ENCODE measurements around the gene CD83.

Gene CD83

DNA sequence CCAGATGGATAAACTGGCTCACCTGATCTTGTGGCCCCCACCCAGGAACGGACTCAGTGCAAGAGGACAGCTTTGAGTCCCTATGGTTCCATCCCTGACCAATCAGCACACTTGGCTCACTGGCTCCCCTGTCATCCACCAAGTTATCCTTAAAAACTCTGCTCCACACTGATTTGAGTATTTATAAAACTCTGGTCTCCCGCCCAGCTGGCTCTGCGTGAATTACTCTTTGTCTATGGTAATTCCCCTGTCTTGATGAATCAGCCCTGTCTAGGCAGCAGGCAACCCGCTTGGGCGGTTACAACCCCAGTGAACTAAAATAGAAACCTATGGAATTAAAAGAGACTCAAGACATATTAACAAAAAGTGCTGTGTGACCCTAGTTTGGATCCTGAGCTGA, 38.1 kb upstream of the CD83 start:
- no peaks in the 10 kb centered on the region for H3K36me3 ChIP-seq (ENCODE audit: control insufficient read depth in 1 of 2, insufficient read depth in 2 of 2, low read length in 2 of 2)
- no peak overlapping the region for H3K4me3 ChIP-seq (ENCODE audit: low read depth in 1 of 2, low read length in 2 of 2)
- no peak overlapping the region for H3K9ac ChIP-seq (ENCODE audit: low read depth in 1 of 2, low read length in 2 of 2)
- H3K4me1 ChIP-seq (ENCODE audit: control insufficient read depth in 1 of 2, insufficient read depth in 2 of 2, low read length in 2 of 2), result peaks cover 3 to 12% of the 10 kb centered on the region in 2 donors
- H3K27ac ChIP-seq (ENCODE audit: low read depth, low read length), result no peak overlapping the region
- H3K9me3 ChIP-seq (ENCODE audit: control insufficient read depth in 1 of 2, low read length in 2 of 2), result no peaks in the 10 kb centered on the region
- H3K27me3 ChIP-seq (ENCODE audit: control insufficient read depth in 1 of 2, insufficient read depth in 2 of 2, low read length in 2 of 2), result no peaks in the 10 kb centered on the region

DNA sequence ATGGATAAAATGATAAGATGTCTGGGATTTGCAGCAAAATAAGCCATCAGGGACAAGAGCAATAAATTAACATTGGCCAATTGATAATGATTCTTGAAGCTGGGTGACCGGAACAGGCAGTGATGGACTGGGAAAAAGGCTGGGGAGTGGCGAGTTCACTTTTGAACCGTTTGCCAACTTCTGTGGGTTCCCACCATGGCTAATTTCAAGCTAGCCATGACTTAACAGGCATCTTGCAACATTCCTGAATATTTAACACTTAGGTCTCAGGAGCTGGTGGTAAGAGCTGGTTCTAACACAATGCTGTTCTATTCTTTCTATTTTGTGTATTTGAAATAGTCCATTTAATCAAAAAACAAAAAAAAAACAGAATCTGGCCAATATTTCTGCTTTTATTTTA, 37.6 kb upstream of the CD83 start:
- Histone ChIP-seq H3K4me3 (ENCODE audit: low read depth in 1 of 2, low read length in 2 of 2) (no peak overlapping the region), H3K4me1 (ENCODE audit: control insufficient read depth in 1 of 2, insufficient read depth in 2 of 2, low read length in 2 of 2) (peaks cover 1 to 6% of the 10 kb centered on the region in 2 donors), H3K27me3 (ENCODE audit: control insufficient read depth in 1 of 2, insufficient read depth in 2 of 2, low read length in 2 of 2) (no peaks in the 10 kb centered on the region), H3K27ac (ENCODE audit: low read depth, low read length) (no peak overlapping the region), H3K9me3 (ENCODE audit: control insufficient read depth in 1 of 2, low read length in 2 of 2) (no peaks in the 10 kb centered on the region), H3K36me3 (ENCODE audit: control insufficient read depth in 1 of 2, insufficient read depth in 2 of 2, low read length in 2 of 2) (no peaks in the 10 kb centered on the region), H3K9ac (ENCODE audit: low read depth in 1 of 2, low read length in 2 of 2) (no peak overlapping the region)

DNA sequence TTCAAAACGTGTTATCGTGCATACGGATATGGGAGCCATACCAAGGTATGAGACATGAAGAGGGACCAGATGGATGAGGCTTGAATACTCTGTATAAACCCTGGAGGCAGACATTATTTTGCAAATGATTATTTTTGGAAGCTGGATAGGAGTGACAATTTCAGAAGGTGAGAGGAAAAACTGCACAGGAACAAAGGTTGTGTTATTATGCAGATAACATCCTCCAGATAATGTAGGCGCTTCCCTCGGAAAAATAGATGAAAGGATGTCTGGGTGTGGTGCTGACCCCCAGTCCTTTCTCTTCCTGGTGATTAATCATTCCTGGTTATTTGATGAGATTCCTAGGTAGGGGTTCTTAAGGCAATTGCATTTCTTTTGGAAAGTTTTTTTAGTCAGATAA, 36.4 kb upstream of the CD83 start:
- no peaks in the 10 kb centered on the region for H3K27me3 ChIP-seq (ENCODE audit: control insufficient read depth in 1 of 2, insufficient read depth in 2 of 2, low read length in 2 of 2)
- H3K9me3 ChIP-seq (ENCODE audit: control insufficient read depth in 1 of 2, low read length in 2 of 2), result no peaks in the 10 kb centered on the region
- H3K9ac ChIP-seq (ENCODE audit: low read depth in 1 of 2, low read length in 2 of 2), result no peak overlapping the region
- H3K27ac ChIP-seq (ENCODE audit: low read depth, low read length), result no peak overlapping the region
- H3K4me3 ChIP-seq (ENCODE audit: low read depth in 1 of 2, low read length in 2 of 2), result no peak overlapping the region
- H3K36me3 ChIP-seq (ENCODE audit: control insufficient read depth in 1 of 2, insufficient read depth in 2 of 2, low read length in 2 of 2), result no peaks in the 10 kb centered on the region
- H3K4me1 ChIP-seq (ENCODE audit: control insufficient read depth in 1 of 2, insufficient read depth in 2 of 2, low read length in 2 of 2), result no peaks in the 10 kb centered on the region

DNA sequence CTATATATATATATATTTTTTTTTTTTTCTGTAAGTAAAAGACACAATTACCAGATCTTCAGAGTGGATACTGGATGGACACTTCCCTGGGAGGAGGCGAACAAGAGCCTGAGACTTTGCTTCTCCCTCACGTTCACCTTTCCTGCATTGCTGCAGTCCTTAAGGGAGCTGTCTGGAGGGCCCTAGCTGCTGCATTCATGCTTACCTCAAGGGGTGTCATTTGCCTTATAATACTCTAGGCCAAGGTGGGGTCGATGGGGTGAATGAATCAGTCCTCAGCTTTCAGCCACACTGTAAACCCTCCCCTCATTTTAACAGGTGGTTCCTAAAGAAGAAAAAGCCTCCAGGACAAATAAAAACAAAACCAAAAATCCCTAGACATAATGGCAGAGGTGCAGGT, 34.8 kb upstream of the CD83 start:
- Histone ChIP-seq H3K9me3 (ENCODE audit: control insufficient read depth in 1 of 2, low read length in 2 of 2) (no peaks in the 10 kb centered on the region), H3K27ac (ENCODE audit: low read depth, low read length) (no peak overlapping the region), H3K27me3 (ENCODE audit: control insufficient read depth in 1 of 2, insufficient read depth in 2 of 2, low read length in 2 of 2) (peaks cover 0 to 1% of the 10 kb centered on the region in 2 donors), H3K36me3 (ENCODE audit: control insufficient read depth in 1 of 2, insufficient read depth in 2 of 2, low read length in 2 of 2) (no peaks in the 10 kb centered on the region), H3K4me1 (ENCODE audit: control insufficient read depth in 1 of 2, insufficient read depth in 2 of 2, low read length in 2 of 2) (no peaks in the 10 kb centered on the region), H3K4me3 (ENCODE audit: low read depth in 1 of 2, low read length in 2 of 2) (no peak overlapping the region), H3K9ac (ENCODE audit: low read depth in 1 of 2, low read length in 2 of 2) (no peak overlapping the region)

DNA sequence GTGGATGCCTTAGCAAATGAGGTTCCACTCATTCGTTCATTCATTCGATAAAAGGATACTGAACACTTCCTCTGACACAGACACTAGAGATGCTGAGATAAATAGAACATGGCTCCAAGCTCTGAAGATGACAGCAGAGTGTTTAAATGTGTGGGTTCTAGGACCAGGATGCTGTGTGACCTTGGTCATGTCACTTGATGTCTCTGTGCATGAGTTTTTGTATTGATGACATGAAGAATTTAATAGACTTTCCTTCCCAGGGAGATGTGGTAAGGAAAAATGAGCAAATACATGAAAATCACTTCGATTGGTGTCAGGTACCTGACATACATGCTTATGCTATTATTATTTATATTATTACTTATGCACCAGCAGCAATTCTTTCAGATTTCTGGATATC, 34.3 kb upstream of the CD83 start:
- Histone ChIP-seq H3K4me3 (ENCODE audit: low read depth in 1 of 2, low read length in 2 of 2) (no peak overlapping the region), H3K27me3 (ENCODE audit: control insufficient read depth in 1 of 2, insufficient read depth in 2 of 2, low read length in 2 of 2) (peaks cover 0 to 6% of the 10 kb centered on the region in 2 donors), H3K27ac (ENCODE audit: low read depth, low read length) (no peak overlapping the region), H3K9me3 (ENCODE audit: control insufficient read depth in 1 of 2, low read length in 2 of 2) (no peaks in the 10 kb centered on the region), H3K9ac (ENCODE audit: low read depth in 1 of 2, low read length in 2 of 2) (no peak overlapping the region), H3K4me1 (ENCODE audit: control insufficient read depth in 1 of 2, insufficient read depth in 2 of 2, low read length in 2 of 2) (no peaks in the 10 kb centered on the region), H3K36me3 (ENCODE audit: control insufficient read depth in 1 of 2, insufficient read depth in 2 of 2, low read length in 2 of 2) (no peaks in the 10 kb centered on the region)

DNA sequence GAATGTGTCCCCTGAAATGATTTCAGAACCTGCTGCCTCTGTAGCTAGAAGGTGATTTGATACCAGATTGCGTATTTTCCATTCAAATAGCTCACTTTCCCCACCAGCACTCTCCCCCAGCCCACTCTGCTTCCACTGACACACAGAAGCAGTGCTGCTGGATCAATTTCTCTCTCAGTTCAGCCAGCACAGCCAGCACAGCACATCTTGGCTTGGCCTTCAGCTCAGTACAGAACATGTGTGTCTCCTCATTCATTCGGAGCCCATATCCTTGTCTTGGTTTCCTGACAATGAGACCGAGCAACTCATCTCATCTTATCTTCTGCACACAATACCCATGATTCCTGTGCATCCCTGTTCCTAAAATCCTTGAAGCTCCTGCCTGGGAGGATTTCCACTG, 33.8 kb upstream of the CD83 start:
- peaks cover 0 to 9% of the 10 kb centered on the region in 2 donors for H3K27me3 ChIP-seq (ENCODE audit: control insufficient read depth in 1 of 2, insufficient read depth in 2 of 2, low read length in 2 of 2)
- no peaks in the 10 kb centered on the region for H3K4me1 ChIP-seq (ENCODE audit: control insufficient read depth in 1 of 2, insufficient read depth in 2 of 2, low read length in 2 of 2)
- no peak overlapping the region for H3K27ac ChIP-seq (ENCODE audit: low read depth, low read length)
- H3K9me3 ChIP-seq (ENCODE audit: control insufficient read depth in 1 of 2, low read length in 2 of 2), result no peaks in the 10 kb centered on the region
- no peaks in the 10 kb centered on the region for H3K36me3 ChIP-seq (ENCODE audit: control insufficient read depth in 1 of 2, insufficient read depth in 2 of 2, low read length in 2 of 2)
- no peak overlapping the region for H3K4me3 ChIP-seq (ENCODE audit: low read depth in 1 of 2, low read length in 2 of 2)
- H3K9ac ChIP-seq (ENCODE audit: low read depth in 1 of 2, low read length in 2 of 2), result no peak overlapping the region

DNA sequence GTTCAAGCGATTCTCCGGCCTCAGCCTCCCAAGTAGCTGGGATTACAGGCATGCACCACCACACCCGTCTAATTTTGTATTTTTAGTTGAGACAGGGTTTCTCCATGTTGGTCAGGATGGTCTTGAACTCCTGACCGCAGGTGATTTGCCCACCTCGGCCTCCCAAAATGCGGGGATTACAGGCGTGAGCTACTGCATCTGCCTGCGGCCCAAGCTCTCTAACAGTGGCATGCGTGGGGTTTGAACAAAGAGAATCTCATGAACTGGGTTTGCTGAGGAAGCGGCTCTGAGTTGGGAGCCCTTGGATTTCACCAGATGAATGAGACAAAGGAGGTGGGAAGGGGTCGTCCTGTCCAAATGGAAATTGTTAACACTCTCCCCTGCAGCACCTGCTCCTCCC, 33.2 kb upstream of the CD83 start:
- no peaks in the 10 kb centered on the region for H3K4me1 ChIP-seq (ENCODE audit: control insufficient read depth in 1 of 2, insufficient read depth in 2 of 2, low read length in 2 of 2)
- no peak overlapping the region for H3K27ac ChIP-seq (ENCODE audit: low read depth, low read length)
- H3K4me3 ChIP-seq (ENCODE audit: low read depth in 1 of 2, low read length in 2 of 2), result no peak overlapping the region
- H3K36me3 ChIP-seq (ENCODE audit: control insufficient read depth in 1 of 2, insufficient read depth in 2 of 2, low read length in 2 of 2), result no peaks in the 10 kb centered on the region
- peaks cover 0 to 9% of the 10 kb centered on the region in 2 donors for H3K27me3 ChIP-seq (ENCODE audit: control insufficient read depth in 1 of 2, insufficient read depth in 2 of 2, low read length in 2 of 2)
- no peaks in the 10 kb centered on the region for H3K9me3 ChIP-seq (ENCODE audit: control insufficient read depth in 1 of 2, low read length in 2 of 2)
- no peak overlapping the region for H3K9ac ChIP-seq (ENCODE audit: low read depth in 1 of 2, low read length in 2 of 2)

DNA sequence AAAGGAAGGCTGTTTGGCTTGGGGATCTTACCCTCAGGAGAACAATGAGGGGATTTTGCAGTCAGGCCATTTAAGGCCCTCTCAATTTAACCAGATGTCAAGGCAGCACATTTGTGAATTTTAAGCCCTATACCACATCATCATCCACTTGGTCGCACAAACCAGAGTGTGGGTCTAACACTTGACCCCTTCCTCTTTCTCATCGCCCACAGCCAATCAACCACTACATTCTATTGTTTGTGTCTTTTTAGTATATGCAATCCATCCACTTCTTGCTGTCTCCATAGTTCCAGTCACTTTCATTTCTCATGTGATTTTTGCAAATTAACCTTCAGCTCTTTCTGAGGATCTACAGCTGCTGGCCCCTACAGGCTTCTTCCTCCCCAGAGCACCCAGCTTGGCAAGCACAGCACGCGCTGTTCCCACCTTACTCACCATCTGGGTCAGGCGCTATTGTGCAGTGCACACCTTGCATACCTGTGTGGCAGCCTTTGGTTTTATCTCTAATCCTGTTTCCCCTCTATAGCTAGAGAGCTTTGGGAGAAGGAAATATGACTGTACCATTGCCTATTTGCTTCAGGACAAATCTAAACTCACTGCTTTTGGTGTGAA, 32.3 kb upstream of the CD83 start:
- no peaks in the 10 kb centered on the region for H3K4me1 ChIP-seq (ENCODE audit: control insufficient read depth in 1 of 2, insufficient read depth in 2 of 2, low read length in 2 of 2)
- no peaks in the 10 kb centered on the region for H3K36me3 ChIP-seq (ENCODE audit: control insufficient read depth in 1 of 2, insufficient read depth in 2 of 2, low read length in 2 of 2)
- H3K4me3 ChIP-seq (ENCODE audit: low read depth in 1 of 2, low read length in 2 of 2), result no peak overlapping the region
- H3K9ac ChIP-seq (ENCODE audit: low read depth in 1 of 2, low read length in 2 of 2), result no peak overlapping the region
- no peak overlapping the region for H3K27ac ChIP-seq (ENCODE audit: low read depth, low read length)
- no peaks in the 10 kb centered on the region for H3K9me3 ChIP-seq (ENCODE audit: control insufficient read depth in 1 of 2, low read length in 2 of 2)
- H3K27me3 ChIP-seq (ENCODE audit: control insufficient read depth in 1 of 2, insufficient read depth in 2 of 2, low read length in 2 of 2), result peaks cover 0 to 9% of the 10 kb centered on the region in 2 donors

DNA sequence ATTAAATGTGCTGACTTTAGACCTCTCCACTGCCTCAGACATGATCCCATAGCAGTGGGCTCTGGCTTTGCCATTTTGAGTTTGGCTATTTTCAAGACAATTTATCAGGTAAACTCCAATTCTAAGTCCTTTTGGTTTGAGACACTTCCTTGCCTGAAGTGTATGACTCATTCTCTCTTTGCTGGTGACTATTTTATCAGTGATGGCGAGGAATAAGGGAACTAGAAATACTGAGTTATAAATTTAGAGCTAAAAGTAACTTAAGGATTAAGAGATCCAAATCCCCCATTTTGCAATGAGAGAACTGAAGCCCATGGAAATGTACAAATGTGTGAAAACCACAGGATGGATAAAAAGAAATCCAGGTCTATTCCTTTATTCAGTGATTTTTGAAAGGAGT, 30.9 kb upstream of the CD83 start:
- Histone ChIP-seq H3K9ac (ENCODE audit: low read depth in 1 of 2, low read length in 2 of 2) (no peak overlapping the region), H3K4me1 (ENCODE audit: control insufficient read depth in 1 of 2, insufficient read depth in 2 of 2, low read length in 2 of 2) (no peaks in the 10 kb centered on the region), H3K27ac (ENCODE audit: low read depth, low read length) (no peak overlapping the region), H3K27me3 (ENCODE audit: control insufficient read depth in 1 of 2, insufficient read depth in 2 of 2, low read length in 2 of 2) (peaks cover 0 to 9% of the 10 kb centered on the region in 2 donors), H3K4me3 (ENCODE audit: low read depth in 1 of 2, low read length in 2 of 2) (no peak overlapping the region), H3K36me3 (ENCODE audit: control insufficient read depth in 1 of 2, insufficient read depth in 2 of 2, low read length in 2 of 2) (no peaks in the 10 kb centered on the region), H3K9me3 (ENCODE audit: control insufficient read depth in 1 of 2, low read length in 2 of 2) (no peaks in the 10 kb centered on the region)

DNA sequence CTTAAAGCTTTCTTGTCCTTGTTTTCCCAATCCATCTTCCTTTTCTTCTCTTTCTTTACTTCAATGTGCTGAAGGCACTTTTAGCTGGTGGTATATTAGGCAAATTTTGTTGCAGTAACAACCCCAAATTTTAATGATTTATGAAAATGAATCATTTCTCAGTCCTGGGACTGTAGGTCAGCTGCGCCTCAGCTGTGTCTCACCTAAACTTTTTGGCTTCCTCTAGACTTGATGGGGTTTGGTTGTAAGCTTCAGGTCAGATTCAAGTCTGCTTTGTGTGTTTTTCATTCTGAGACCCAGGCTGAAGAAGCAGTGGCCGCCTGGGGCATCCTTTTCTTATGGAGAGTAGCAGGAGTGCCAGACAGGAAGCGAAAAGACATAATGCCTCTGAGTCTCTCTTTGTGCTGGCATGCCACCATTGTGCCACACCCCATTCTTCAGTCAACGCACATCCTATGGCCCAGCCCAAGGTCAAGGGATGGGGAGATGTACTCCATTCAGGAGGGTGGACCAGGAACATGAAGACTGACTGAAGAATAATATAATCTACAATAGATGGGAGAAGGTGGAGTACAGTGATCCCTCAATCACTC, 28.9 kb upstream of the CD83 start:
- Histone ChIP-seq H3K4me3 (ENCODE audit: low read depth in 1 of 2, low read length in 2 of 2) (no peak overlapping the region), H3K36me3 (ENCODE audit: control insufficient read depth in 1 of 2, insufficient read depth in 2 of 2, low read length in 2 of 2) (no peaks in the 10 kb centered on the region), H3K9me3 (ENCODE audit: control insufficient read depth in 1 of 2, low read length in 2 of 2) (no peaks in the 10 kb centered on the region), H3K9ac (ENCODE audit: low read depth in 1 of 2, low read length in 2 of 2) (no peak overlapping the region), H3K27ac (ENCODE audit: low read depth, low read length) (no peak overlapping the region), H3K27me3 (ENCODE audit: control insufficient read depth in 1 of 2, insufficient read depth in 2 of 2, low read length in 2 of 2) (peaks cover 0 to 9% of the 10 kb centered on the region in 2 donors), H3K4me1 (ENCODE audit: control insufficient read depth in 1 of 2, insufficient read depth in 2 of 2, low read length in 2 of 2) (no peaks in the 10 kb centered on the region)
